HG03571 (cell line): Measurements from ENCODE around the gene FAM117B.
"Not testable (repeated sequence)": the region's sequence is repeated elsewhere in the genome, so short reads cannot be mapped to it uniquely, and the experiment has no call there.

Experiments
- ATAC-seq: cut with Tn5 transposase; IDR thresholded peaks from one replicate; pipeline ENCODE4 v1.9.1; 2021; ENCODE audit not compliant: unreplicated experiment

The FAM117B gene

GRCh38 chr2:202636213-202636513 lies 1.4 kb downstream of the FAM117B start:
- no peak for ATAC-seq

GRCh38 chr2:202638721-202639120 lies 4.0 kb downstream of the FAM117B start:
- ATAC-seq = no peak

GRCh38 chr2:202639231-202639630 lies 4.5 kb downstream of the FAM117B start:
- no peak for ATAC-seq

GRCh38 chr2:202642567-202642966 lies 7.8 kb downstream of the FAM117B start:
- no peak for ATAC-seq

GRCh38 chr2:202643012-202643858 lies 8.5 kb downstream of the FAM117B start:
- ATAC-seq = no peak

- ATAC-seq = no peak
Measured at GRCh38 chr2:202652119-202652518, 17.4 kb downstream of the FAM117B start.

- no peak for ATAC-seq
Measured at GRCh38 chr2:202653890-202654289, 19.1 kb downstream of the FAM117B start.

- no peak for ATAC-seq
Measured at GRCh38 chr2:202657876-202658275, 23.1 kb downstream of the FAM117B start.

- ATAC-seq = no peak
Measured at GRCh38 chr2:202660796-202661195, 26.0 kb downstream of the FAM117B start.

GRCh38 chr2:202669841-202670240 lies 35.1 kb downstream of the FAM117B start:
- ATAC-seq = no peak

GRCh38 chr2:202671317-202672035 lies 36.7 kb downstream of the FAM117B start:
- ATAC-seq = no peak

- not testable (repeated sequence) for ATAC-seq
Measured at GRCh38 chr2:202675097-202675496, 40.3 kb downstream of the FAM117B start.

GRCh38 chr2:202679980-202680379 lies 45.2 kb downstream of the FAM117B start:
- ATAC-seq = no peak

GRCh38 chr2:202680512-202680911 lies 45.7 kb downstream of the FAM117B start:
- ATAC-seq = no peak

GRCh38 chr2:202681688-202682205 lies 47.0 kb downstream of the FAM117B start:
- no peak for ATAC-seq

- ATAC-seq = no peak
Measured at GRCh38 chr2:202682274-202682673, 47.5 kb downstream of the FAM117B start.

- ATAC-seq = no peak
Measured at GRCh38 chr2:202687276-202687675, 52.5 kb downstream of the FAM117B start.

- ATAC-seq = no peak
Measured at GRCh38 chr2:202689459-202689858, 54.7 kb downstream of the FAM117B start.

GRCh38 chr2:202689898-202690297 lies 55.1 kb downstream of the FAM117B start:
- no peak for ATAC-seq

GRCh38 chr2:202690321-202690900 lies 55.6 kb downstream of the FAM117B start:
- ATAC-seq = no peak

GRCh38 chr2:202693503-202693902 lies 58.7 kb downstream of the FAM117B start:
- ATAC-seq = no peak

GRCh38 chr2:202695166-202695565 lies 60.4 kb downstream of the FAM117B start:
- ATAC-seq = no peak
